HG03439 (cell line): ENCODE measurements around the gene SUCO.
A peak's percentile ranks its signal among the peaks of the same experiment; 100 is the strongest.
"Not testable (repeated sequence)": the region's sequence is repeated elsewhere in the genome, so short reads cannot be mapped to it uniquely, and the experiment has no call there.

Source experiments
- ATAC-seq: cut with Tn5 transposase; IDR thresholded peaks from one replicate; pipeline ENCODE4 v1.9.1; 2021; ENCODE audit warnings: mild to moderate bottlenecking, moderate library complexity; ENCODE audit not compliant: unreplicated experiment

Gene SUCO

GRCh38 chr1:172532700-172533512 is at the start of gene SUCO:
TSS of gene SUCO (plus strand) at chr1:172533150. CDS start at chr1:172533436, 286 bp downstream.
- ATAC-seq, result peak; percentile 88

- no peak for ATAC-seq
These were observed 49.5 kb upstream of the SUCO start for GRCh38 chr1:172483448-172483847.

- no peak for ATAC-seq
These were observed 48.7 kb upstream of the SUCO start for GRCh38 chr1:172484252-172484651.

- no peak for ATAC-seq
These were observed 47.3 kb upstream of the SUCO start for GRCh38 chr1:172485626-172486025.

- no peak for ATAC-seq
These were observed 46.0 kb upstream of the SUCO start for GRCh38 chr1:172486805-172487454.

- no peak for ATAC-seq
These were observed 45.4 kb upstream of the SUCO start for GRCh38 chr1:172487550-172487949.

- no peak for ATAC-seq
These were observed 44.6 kb upstream of the SUCO start for GRCh38 chr1:172488393-172488792.

- no peak for ATAC-seq
These were observed 43.1 kb upstream of the SUCO start for GRCh38 chr1:172489847-172490246.

GRCh38 chr1:172492421-172492820 is 40.5 kb upstream of the SUCO start:
- ATAC-seq, result no peak

GRCh38 chr1:172494166-172494565 is 38.8 kb upstream of the SUCO start:
- ATAC-seq, result no peak

GRCh38 chr1:172496127-172496526 is 36.8 kb upstream of the SUCO start:
- not testable (repeated sequence) for ATAC-seq

GRCh38 chr1:172496678-172497077 is 36.3 kb upstream of the SUCO start:
- no peak for ATAC-seq

- no peak for ATAC-seq
These were observed 35.7 kb upstream of the SUCO start for GRCh38 chr1:172497230-172497629.

GRCh38 chr1:172498857-172499256 is 34.1 kb upstream of the SUCO start:
- no peak for ATAC-seq

GRCh38 chr1:172499636-172500141 is 33.3 kb upstream of the SUCO start:
- no peak for ATAC-seq

GRCh38 chr1:172500207-172500606 is 32.7 kb upstream of the SUCO start:
- ATAC-seq, result no peak

GRCh38 chr1:172507741-172508140 is 25.2 kb upstream of the SUCO start:
- no peak for ATAC-seq

GRCh38 chr1:172510479-172510878 is 22.5 kb upstream of the SUCO start:
- ATAC-seq, result no peak

- ATAC-seq, result no peak
These were observed 20.4 kb upstream of the SUCO start for GRCh38 chr1:172512591-172512990.

GRCh38 chr1:172513479-172513878 is 19.5 kb upstream of the SUCO start:
- ATAC-seq, result no peak

GRCh38 chr1:172514108-172514507 is 18.8 kb upstream of the SUCO start:
- no peak for ATAC-seq

- no peak for ATAC-seq
These were observed 17.5 kb upstream of the SUCO start for GRCh38 chr1:172515436-172515835.
